Measurements from ENCODE around the gene ANTXR2. TPM values are rescaled to one million over a fixed set of nuclear protein-coding genes. Genes with fewer than 3 reads are reported as not detected.

ANTXR2 gene
- total and polyA plus RNA-seq, 2 of the 13 experiments (the other 11 are each of a cell fraction or from before 2014, with no cell fraction given): 4.6 to 14.5 TPM

- TF ChIP-seq ZNF576 (CRISPR knock-in tag; IDR thresholded peaks at IDR 0.05): no peak
- no peak for TF ChIP-seq ARNT2 (CRISPR knock-in tag; IDR thresholded peaks at IDR 0.05; ENCODE audit: low read depth)
- no peak for TF ChIP-seq SIX1 (CRISPR knock-in tag; IDR thresholded peaks at IDR 0.05; ENCODE audit: borderline replicate concordance)
- no peak for TF ChIP-seq ZNF710 (CRISPR knock-in tag; IDR thresholded peaks at IDR 0.05; ENCODE audit: borderline replicate concordance)
- no peak for TF ChIP-seq HINFP (CRISPR knock-in tag; IDR thresholded peaks at IDR 0.05; ENCODE audit: low read depth)
- TF ChIP-seq MTA3 (CRISPR knock-in tag; IDR thresholded peaks at IDR 0.05): no peak
- TF ChIP-seq MAZ (IDR thresholded peaks at IDR 0.05; ENCODE audit: borderline replicate concordance, low read depth, low read length): no peak
- no peak for TF ChIP-seq MAZ (CRISPR knock-in tag; IDR thresholded peaks at IDR 0.05; ENCODE audit: low read depth)
- H3K4me1 ChIP-seq (ENCODE audit: insufficient read depth, low read length): no peaks in the 10 kb centered on the region
- no peaks in the 10 kb centered on the region for H4K20me1 ChIP-seq (ENCODE audit: insufficient read depth, low read length)
- in situ Hi-C loops (cut with HindIII; ENCODE audit: extremely low pct_ligation_motif_present, low pct_unique_long_range_greater_than_20kb): no loop called here
- ATAC-seq (no peak), DNase-seq (ENCODE audit: low spot score) (no peak), FAIRE-seq (no peak)
- no peaks in the 10 kb centered on the region for H3K9me3 ChIP-seq (ENCODE audit: low read length)
- BruUV-seq (replicated peaks): no TSS peak
- no peak overlapping the region for H3K9ac ChIP-seq (ENCODE audit: insufficient read depth, low read depth, low read length)
- WGBS (ENCODE audit: low lambda C conversion rate): 0% methylated on average over 1 of the region's 1 CpG
- POLR2A ChIA-PET: no interaction called here
- no peaks in the 10 kb centered on the region for H3K36me3 ChIP-seq (replicated peaks in 1 of 2; ENCODE audit: control insufficient read depth in 1 of 2, insufficient read depth in 2 of 2, low read length in 2 of 2)
- H3K27me3 ChIP-seq (ENCODE audit: control insufficient read depth in 1 of 2, insufficient read depth in 2 of 2, low read length in 2 of 2): no peaks in the 10 kb centered on the region
- no peak overlapping the region for H3K4me2 ChIP-seq (ENCODE audit: low read depth, low read length)
- H2AFZ ChIP-seq (ENCODE audit: low read length): no peak overlapping the region
- H3K79me2 ChIP-seq (ENCODE audit: insufficient read depth, low read length): no peaks in the 10 kb centered on the region
- intact Hi-C loops (cut with micrococcal nuclease; ENCODE audit: unreplicated experiment): no loop called here
- no peak overlapping the region for H3K4me3 ChIP-seq (replicated peaks in 1 of 3; ENCODE audit: insufficient read depth in 1 of 3, low read depth in 2 of 3, low read length in 3 of 3)
- H3K27ac ChIP-seq (ENCODE audit: extremely low read length, insufficient read depth, low read length): no peak overlapping the region
- CTCF ChIA-PET (ENCODE audit: low intra/inter-chr PET ratio, low total read pairs): no interaction called here
These were observed 26.6 kb upstream of the ANTXR2 start for GRCh38 chr4:80099671-80100070.

Data from HepG2 (cell line).